Neural cell (in vitro differentiated cells): Measurements from ENCODE around the gene ENO2. TPM values are rescaled to one million over a fixed set of nuclear protein-coding genes. Genes with fewer than 3 reads are reported as not detected.

Source experiments
- H2AFZ ChIP-seq: fragments of 200-600, 300-800 bp; sonication (generic), shearing (Covaris generic); 2 replicates; pipeline ENCODE4 v1.6.0; 2014; ENCODE audit warnings: low read depth, mild to moderate bottlenecking, antibody characterized with exemption, low read length, moderate library complexity
- H3F3A ChIP-seq: fragments of 200-600 bp; shearing (Covaris generic); 2 replicates; pipeline ENCODE4 v1.6.1; 2016; ENCODE audit warnings: mild to moderate bottlenecking, moderate library complexity, mixed read lengths, antibody characterized with exemption, low read length; ENCODE audit not compliant: insufficient read depth, poor library complexity, severe bottlenecking
- H3K27ac ChIP-seq: fragments of 200-600, 300-800 bp; sonication (generic), shearing (Covaris generic); 2 replicates; pipeline ENCODE4 v1.5.1; 2014; ENCODE audit warnings: mild to moderate bottlenecking, low read length, moderate library complexity
- H3K27me3 ChIP-seq: fragments of 300-800, 200-600 bp; sonication (generic), shearing (Covaris generic); 2 replicates; pipeline ENCODE4 v1.6.0; 2014; ENCODE audit warnings: mild to moderate bottlenecking, low read depth, low read length, moderate library complexity; ENCODE audit not compliant: insufficient read depth
- H3K36me3 ChIP-seq: fragments of 300-800, 200-600 bp; sonication (generic), shearing (Covaris generic); 2 replicates; pipeline ENCODE4 v1.5.1; 2014; ENCODE audit warnings: mild to moderate bottlenecking, antibody characterized with exemption, low read length, moderate library complexity; ENCODE audit not compliant: insufficient read depth
- H3K4me2 ChIP-seq: fragments of 300-800, 200-600 bp; sonication (generic), shearing (Covaris generic); 2 replicates; pipeline ENCODE4 v1.6.0; 2014; ENCODE audit warnings: mild to moderate bottlenecking, low read length
- H3K4me3 ChIP-seq: fragments of 300-800, 200-600 bp; sonication (generic), shearing (Covaris generic); 2 replicates; pipeline ENCODE4 v1.5.1; 2014; ENCODE audit warnings: mild to moderate bottlenecking, low read length, moderate library complexity
- H3K79me2 ChIP-seq: fragments of 200-600 bp; shearing (Covaris generic); replicated peaks from 2 replicates; pipeline ENCODE4 v1.6.0; 2014; ENCODE audit warnings: mild to moderate bottlenecking, low read length, moderate library complexity; ENCODE audit not compliant: insufficient read depth
- H3K9ac ChIP-seq: fragments of 300-800, 200-600 bp; sonication (generic), shearing (Covaris generic); 2 replicates; pipeline ENCODE4 v1.6.1; 2016; ENCODE audit warnings: mild to moderate bottlenecking, low read length, mixed read lengths
- H3K9me2 ChIP-seq: fragments of 200-600 bp; shearing (Covaris generic); 2 replicates; pipeline ENCODE4 v1.6.1; 2016; ENCODE audit warnings: mild to moderate bottlenecking, low read length, mixed read lengths; ENCODE audit not compliant: insufficient read depth
- H3K9me3 ChIP-seq: fragments of 200-600, 300-800 bp; sonication (generic), shearing (Covaris generic); 2 replicates; pipeline ENCODE4 v1.6.1; 2016; ENCODE audit warnings: mild to moderate bottlenecking, mixed run types, low read length, moderate library complexity, mixed read lengths
- H4K20me1 ChIP-seq: fragments of 200-600 bp; shearing (Covaris generic); 2 replicates; pipeline ENCODE4 v1.6.1; 2016; ENCODE audit warnings: mild to moderate bottlenecking, mixed run types; ENCODE audit not compliant: insufficient read depth
- EP300 ChIP-seq: fragments of 450-650 bp; conservative IDR thresholded peaks from 2 replicates; pipeline ENCODE4 v1.6.1; 2014; ENCODE audit warnings: antibody characterized with exemption, mild to moderate bottlenecking, moderate library complexity; ENCODE audit not compliant: poor library complexity, severe bottlenecking
- EZH2 ChIP-seq: fragments of 200-600, 300-800 bp; shearing (Covaris generic), sonication (generic); IDR thresholded peaks from 2 replicates; pipeline ENCODE4 v1.6.1; 2014; ENCODE audit warnings: antibody characterized with exemption, low read length, borderline replicate concordance, mild to moderate bottlenecking; ENCODE audit not compliant: insufficient read depth, poor library complexity, severe bottlenecking
- MXI1 ChIP-seq: fragments of 450-650 bp; conservative IDR thresholded peaks from 2 replicates; pipeline ENCODE4 v1.6.1; 2014; ENCODE audit warnings: antibody characterized with exemption, mild to moderate bottlenecking; ENCODE audit not compliant: poor library complexity, severe bottlenecking
- POLR2AphosphoS5 ChIP-seq: IDR thresholded peaks from 2 replicates; pipeline ENCODE4 v1.6.1; 2012
- RAD21 ChIP-seq: fragments of 450-650 bp; conservative IDR thresholded peaks from 2 replicates; pipeline ENCODE4 v1.6.1; 2014; ENCODE audit warnings: antibody characterized with exemption, mild to moderate bottlenecking, moderate library complexity
- SMC3 ChIP-seq: fragments of 450-650 bp; conservative IDR thresholded peaks from 2 replicates; pipeline ENCODE4 v1.6.1; 2014; ENCODE audit warnings: antibody characterized with exemption, mild to moderate bottlenecking, moderate library complexity; ENCODE audit not compliant: poor library complexity
- TAF1 ChIP-seq: IDR thresholded peaks from 2 replicates; pipeline ENCODE4 v1.6.1; 2012; ENCODE audit warnings: low read depth
- polyA plus RNA-seq: library from polyadenylated mRNA; depleted of rRNA; stranded (reverse); fragments of >200 nt; gene quantifications from 2 replicates; pipeline ENCODE4 v1.2.3, GENCODE V29; 2014
- TF ChIP-seq, protein P1 (sequence below): fragments of 450-650 bp; IDR thresholded peaks from 2 replicates; pipeline ENCODE4 v1.5.1; 2014; ENCODE audit warnings: antibody characterized with exemption, mild to moderate bottlenecking, moderate library complexity; ENCODE audit not compliant: poor library complexity, severe bottlenecking
- TF ChIP-seq, protein P2 (sequence below): IDR thresholded peaks from 2 replicates; pipeline ENCODE4 v1.6.1; 2012; ENCODE audit warnings: borderline replicate concordance

ENO2 gene
- polyA plus RNA-seq, 1 donor from 2014 or later = 193 TPM

DNA sequence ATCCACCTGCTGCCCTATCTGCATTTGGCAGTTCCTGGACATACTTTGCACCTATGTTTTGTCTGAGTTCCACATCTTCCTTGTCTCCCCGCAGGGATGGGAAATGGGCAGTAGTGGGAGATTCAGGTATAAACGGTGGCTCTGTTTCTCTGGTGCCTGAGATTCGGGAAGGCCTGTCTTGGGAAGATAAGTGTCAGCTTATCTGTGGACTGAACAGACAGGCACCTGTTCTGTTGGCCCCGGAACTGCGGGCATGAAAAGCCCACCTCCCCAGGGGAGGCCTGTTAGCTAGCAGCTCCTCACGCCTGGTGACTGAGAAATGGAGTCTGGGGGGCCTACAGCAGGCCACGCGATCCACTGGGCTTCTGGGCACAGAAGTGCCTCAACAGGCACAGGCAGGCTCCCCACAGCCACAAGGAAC is 50.2 kb downstream of the ENO2 start:
- no peak overlapping the region for H2AFZ ChIP-seq
- no peak for TF ChIP-seq EZH2
- TF ChIP-seq, protein P1, sequence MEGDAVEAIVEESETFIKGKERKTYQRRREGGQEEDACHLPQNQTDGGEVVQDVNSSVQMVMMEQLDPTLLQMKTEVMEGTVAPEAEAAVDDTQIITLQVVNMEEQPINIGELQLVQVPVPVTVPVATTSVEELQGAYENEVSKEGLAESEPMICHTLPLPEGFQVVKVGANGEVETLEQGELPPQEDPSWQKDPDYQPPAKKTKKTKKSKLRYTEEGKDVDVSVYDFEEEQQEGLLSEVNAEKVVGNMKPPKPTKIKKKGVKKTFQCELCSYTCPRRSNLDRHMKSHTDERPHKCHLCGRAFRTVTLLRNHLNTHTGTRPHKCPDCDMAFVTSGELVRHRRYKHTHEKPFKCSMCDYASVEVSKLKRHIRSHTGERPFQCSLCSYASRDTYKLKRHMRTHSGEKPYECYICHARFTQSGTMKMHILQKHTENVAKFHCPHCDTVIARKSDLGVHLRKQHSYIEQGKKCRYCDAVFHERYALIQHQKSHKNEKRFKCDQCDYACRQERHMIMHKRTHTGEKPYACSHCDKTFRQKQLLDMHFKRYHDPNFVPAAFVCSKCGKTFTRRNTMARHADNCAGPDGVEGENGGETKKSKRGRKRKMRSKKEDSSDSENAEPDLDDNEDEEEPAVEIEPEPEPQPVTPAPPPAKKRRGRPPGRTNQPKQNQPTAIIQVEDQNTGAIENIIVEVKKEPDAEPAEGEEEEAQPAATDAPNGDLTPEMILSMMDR = no peak
- TF ChIP-seq POLR2AphosphoS5 = no peak
- TF ChIP-seq TAF1 = no peak
- TF ChIP-seq MXI1 = no peak
- no peak for TF ChIP-seq SMC3
- TF ChIP-seq EP300 = no peak
- TF ChIP-seq, protein P2, sequence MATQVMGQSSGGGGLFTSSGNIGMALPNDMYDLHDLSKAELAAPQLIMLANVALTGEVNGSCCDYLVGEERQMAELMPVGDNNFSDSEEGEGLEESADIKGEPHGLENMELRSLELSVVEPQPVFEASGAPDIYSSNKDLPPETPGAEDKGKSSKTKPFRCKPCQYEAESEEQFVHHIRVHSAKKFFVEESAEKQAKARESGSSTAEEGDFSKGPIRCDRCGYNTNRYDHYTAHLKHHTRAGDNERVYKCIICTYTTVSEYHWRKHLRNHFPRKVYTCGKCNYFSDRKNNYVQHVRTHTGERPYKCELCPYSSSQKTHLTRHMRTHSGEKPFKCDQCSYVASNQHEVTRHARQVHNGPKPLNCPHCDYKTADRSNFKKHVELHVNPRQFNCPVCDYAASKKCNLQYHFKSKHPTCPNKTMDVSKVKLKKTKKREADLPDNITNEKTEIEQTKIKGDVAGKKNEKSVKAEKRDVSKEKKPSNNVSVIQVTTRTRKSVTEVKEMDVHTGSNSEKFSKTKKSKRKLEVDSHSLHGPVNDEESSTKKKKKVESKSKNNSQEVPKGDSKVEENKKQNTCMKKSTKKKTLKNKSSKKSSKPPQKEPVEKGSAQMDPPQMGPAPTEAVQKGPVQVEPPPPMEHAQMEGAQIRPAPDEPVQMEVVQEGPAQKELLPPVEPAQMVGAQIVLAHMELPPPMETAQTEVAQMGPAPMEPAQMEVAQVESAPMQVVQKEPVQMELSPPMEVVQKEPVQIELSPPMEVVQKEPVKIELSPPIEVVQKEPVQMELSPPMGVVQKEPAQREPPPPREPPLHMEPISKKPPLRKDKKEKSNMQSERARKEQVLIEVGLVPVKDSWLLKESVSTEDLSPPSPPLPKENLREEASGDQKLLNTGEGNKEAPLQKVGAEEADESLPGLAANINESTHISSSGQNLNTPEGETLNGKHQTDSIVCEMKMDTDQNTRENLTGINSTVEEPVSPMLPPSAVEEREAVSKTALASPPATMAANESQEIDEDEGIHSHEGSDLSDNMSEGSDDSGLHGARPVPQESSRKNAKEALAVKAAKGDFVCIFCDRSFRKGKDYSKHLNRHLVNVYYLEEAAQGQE = no peak
- TF ChIP-seq RAD21 = no peak
- H3K27me3 ChIP-seq = no peaks in the 10 kb centered on the region
- H3K27ac ChIP-seq = no peak overlapping the region
- no peak overlapping the region for H3K4me2 ChIP-seq
- H4K20me1 ChIP-seq = no peaks in the 10 kb centered on the region
- H3K4me3 ChIP-seq = no peak overlapping the region
- no peaks in the 10 kb centered on the region for H3K9me3 ChIP-seq
- H3K79me2 ChIP-seq = peaks cover 8% of the 10 kb centered on the region
- no peaks in the 10 kb centered on the region for H3K36me3 ChIP-seq
- no peak overlapping the region for H3K9ac ChIP-seq
- H3F3A ChIP-seq = no peaks in the 10 kb centered on the region
- no peaks in the 10 kb centered on the region for H3K9me2 ChIP-seq

DNA sequence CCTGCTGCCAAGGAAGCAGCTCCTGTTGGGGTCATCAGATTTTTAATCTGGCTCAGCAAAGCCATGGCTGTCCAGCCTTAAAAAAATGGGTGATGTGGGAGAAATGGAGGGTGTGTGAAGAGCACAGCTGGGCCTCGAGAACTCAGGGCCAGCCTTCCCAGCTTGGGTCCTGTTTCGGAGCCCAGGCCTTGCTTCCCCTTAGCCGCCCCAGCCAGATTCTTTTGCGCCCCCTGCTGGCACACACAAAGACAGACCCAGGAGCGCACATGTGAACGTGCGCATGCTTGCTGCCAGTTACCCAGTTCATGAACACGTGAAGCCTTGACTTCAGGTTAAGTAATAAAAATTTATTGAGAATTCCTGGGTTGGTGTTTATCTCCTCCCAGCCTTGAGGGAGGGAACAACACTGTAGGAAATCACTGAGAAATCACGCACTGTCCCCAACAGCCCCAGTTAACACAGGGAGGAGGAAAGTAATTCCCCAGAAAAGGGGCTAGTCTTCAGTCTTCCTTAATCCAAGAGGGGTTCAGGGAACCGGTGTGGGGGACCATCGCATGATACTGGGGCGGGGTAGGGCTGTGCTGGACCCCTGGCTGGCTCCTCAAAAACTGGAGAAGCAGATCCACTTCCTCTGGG is 50.8 kb downstream of the ENO2 start:
- Histone ChIP-seq H4K20me1 (no peaks in the 10 kb centered on the region), H3K9ac (no peak overlapping the region), H3K27ac (no peak overlapping the region), H3F3A (no peaks in the 10 kb centered on the region), H3K4me2 (no peak overlapping the region), H3K9me2 (no peaks in the 10 kb centered on the region), H3K27me3 (no peaks in the 10 kb centered on the region), H3K9me3 (no peaks in the 10 kb centered on the region), H2AFZ (no peak overlapping the region), H3K79me2 (peaks cover 13% of the 10 kb centered on the region), H3K36me3 (no peaks in the 10 kb centered on the region), H3K4me3 (no peak overlapping the region)
- TF ChIP-seq, protein P1 = peak; percentile 81
- peak; percentile 71 for TF ChIP-seq RAD21
- no peak for TF ChIP-seq TAF1
- TF ChIP-seq SMC3 = peak; percentile 90
- peak; percentile 84 for TF ChIP-seq MXI1
- no peak for TF ChIP-seq EZH2
- no peak for TF ChIP-seq POLR2AphosphoS5
- TF ChIP-seq, protein P2 = no peak
- no peak for TF ChIP-seq EP300
